GM18907 (cell line): Measurements from ENCODE around the gene MTERF4.

Source experiments
- ATAC-seq: cut with Tn5 transposase; IDR thresholded peaks from one replicate; pipeline ENCODE4 v1.9.1; 2021; ENCODE audit warnings: mild to moderate bottlenecking, moderate library complexity; ENCODE audit not compliant: unreplicated experiment

Gene MTERF4

GRCh38 chr2:241135737-241136136, 33.6 kb upstream of the MTERF4 start:
- ATAC-seq, result no peak

- ATAC-seq, result no peak
These were observed 32.6 kb upstream of the MTERF4 start for GRCh38 chr2:241134711-241135110.

GRCh38 chr2:241133436-241133820, 31.3 kb upstream of the MTERF4 start:
- ATAC-seq, result no peak

GRCh38 chr2:241132538-241133435, 30.7 kb upstream of the MTERF4 start:
- no peak for ATAC-seq

GRCh38 chr2:241131531-241131930, 29.4 kb upstream of the MTERF4 start:
- ATAC-seq, result no peak

GRCh38 chr2:241130316-241130715, 28.2 kb upstream of the MTERF4 start:
- no peak for ATAC-seq

- ATAC-seq, result no peak
These were observed 27.2 kb upstream of the MTERF4 start for GRCh38 chr2:241129086-241129871.

- no peak for ATAC-seq
These were observed 26.2 kb upstream of the MTERF4 start for GRCh38 chr2:241128266-241128665.

GRCh38 chr2:241126771-241127202, 24.7 kb upstream of the MTERF4 start:
- no peak for ATAC-seq

GRCh38 chr2:241126201-241126611, 24.1 kb upstream of the MTERF4 start:
- no peak for ATAC-seq

GRCh38 chr2:241125626-241126025, 23.5 kb upstream of the MTERF4 start:
- ATAC-seq, result no peak

- ATAC-seq, result no peak
These were observed 21.9 kb upstream of the MTERF4 start for GRCh38 chr2:241123816-241124536.

- no peak for ATAC-seq
These were observed 20.4 kb upstream of the MTERF4 start for GRCh38 chr2:241122376-241123002.

GRCh38 chr2:241121008-241121407, 18.9 kb upstream of the MTERF4 start:
- ATAC-seq, result no peak

GRCh38 chr2:241120440-241120839, 18.4 kb upstream of the MTERF4 start:
- no peak for ATAC-seq

- no peak for ATAC-seq
These were observed 16.8 kb upstream of the MTERF4 start for GRCh38 chr2:241118737-241119505.

GRCh38 chr2:241116606-241117560, 14.8 kb upstream of the MTERF4 start:
- ATAC-seq, result no peak

- no peak for ATAC-seq
These were observed 13.3 kb upstream of the MTERF4 start for GRCh38 chr2:241115361-241115760.

GRCh38 chr2:241114836-241115235, 12.7 kb upstream of the MTERF4 start:
- ATAC-seq, result no peak
